Peyer's patch (tissue), 4 donors: ENCODE results near the gene ZSCAN9.

ENCODE experiments used
- POLR2A ChIP-seq, 2 donors: fragments of 450-650 bp; IDR thresholded peaks; one replicate each; pipeline ENCODE4 v1.5.1; 2017; ENCODE audit warnings: antibody characterized with exemption in 2 of 2, mild to moderate bottlenecking in 2 of 2, moderate library complexity in 2 of 2
- TF ChIP-seq, protein P1 (sequence below), 6 experiments: fragments of 450-650 bp in 4 of 6; fragments of 200-600 bp in 2 of 6; sonication (generic) in 1 of 6; IDR thresholded peaks; one replicate each; pipeline ENCODE4 v1.5.1; 2017 to 2019; ENCODE audit warnings: antibody characterized with exemption in 6 of 6, mild to moderate bottlenecking in 3 of 6, moderate library complexity in 1 of 6

- TF ChIP-seq, protein P1, sequence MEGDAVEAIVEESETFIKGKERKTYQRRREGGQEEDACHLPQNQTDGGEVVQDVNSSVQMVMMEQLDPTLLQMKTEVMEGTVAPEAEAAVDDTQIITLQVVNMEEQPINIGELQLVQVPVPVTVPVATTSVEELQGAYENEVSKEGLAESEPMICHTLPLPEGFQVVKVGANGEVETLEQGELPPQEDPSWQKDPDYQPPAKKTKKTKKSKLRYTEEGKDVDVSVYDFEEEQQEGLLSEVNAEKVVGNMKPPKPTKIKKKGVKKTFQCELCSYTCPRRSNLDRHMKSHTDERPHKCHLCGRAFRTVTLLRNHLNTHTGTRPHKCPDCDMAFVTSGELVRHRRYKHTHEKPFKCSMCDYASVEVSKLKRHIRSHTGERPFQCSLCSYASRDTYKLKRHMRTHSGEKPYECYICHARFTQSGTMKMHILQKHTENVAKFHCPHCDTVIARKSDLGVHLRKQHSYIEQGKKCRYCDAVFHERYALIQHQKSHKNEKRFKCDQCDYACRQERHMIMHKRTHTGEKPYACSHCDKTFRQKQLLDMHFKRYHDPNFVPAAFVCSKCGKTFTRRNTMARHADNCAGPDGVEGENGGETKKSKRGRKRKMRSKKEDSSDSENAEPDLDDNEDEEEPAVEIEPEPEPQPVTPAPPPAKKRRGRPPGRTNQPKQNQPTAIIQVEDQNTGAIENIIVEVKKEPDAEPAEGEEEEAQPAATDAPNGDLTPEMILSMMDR (IDR thresholded peaks at IDR 0.05) = no peak
- no peak for TF ChIP-seq POLR2A (IDR thresholded peaks at IDR 0.05)
These were observed 42.8 kb upstream of the ZSCAN9 start for GRCh38 chr6:28182255-28182654.
